GM23338 (cell line): ENCODE results near the gene CD84. TPM values are rescaled to one million over a fixed set of nuclear protein-coding genes. Genes with fewer than 3 reads are reported as not detected.

Experiments
- ATAC-seq: fragments of 200-7000 bp; cut with Tn5 transposase; 3 replicates; pipeline ENCODE4 v1.9.1; 2020
- DNase-seq: peaks from one replicate; pipeline ENCODE4 v3.0.0-alpha.2; 2015; ENCODE audit warnings: low spot score
- H2AFZ ChIP-seq: fragments of 200-600 bp; sonication (generic); 2 replicates; pipeline ENCODE4 v1.8.0; 2016; ENCODE audit warnings: antibody characterized with exemption, mild to moderate bottlenecking, moderate library complexity
- H3F3A ChIP-seq: fragments of 200-600 bp; sonication (generic); replicated peaks from 2 replicates; pipeline ENCODE4 v1.8.0; 2017; ENCODE audit warnings: antibody characterized with exemption, mixed run types, low read depth
- H3K27ac ChIP-seq: fragments of 200-600 bp; sonication (generic); 2 replicates; pipeline ENCODE4 v1.6.1; 2016; ENCODE audit warnings: low read depth
- H3K27me3 ChIP-seq: fragments of 200-600 bp; sonication (generic); 2 replicates; pipeline ENCODE4 v1.8.0; 2016; ENCODE audit warnings: mild to moderate bottlenecking, mixed run types, moderate library complexity; ENCODE audit not compliant: insufficient read depth
- H3K36me3 ChIP-seq: fragments of 200-600 bp; sonication (generic); 2 replicates; pipeline ENCODE4 v1.8.0; 2016; ENCODE audit warnings: mild to moderate bottlenecking; ENCODE audit not compliant: insufficient read depth
- H3K4me1 ChIP-seq: fragments of 200-600 bp; sonication (generic); 2 replicates; pipeline ENCODE4 v1.8.0; 2016; ENCODE audit warnings: mild to moderate bottlenecking, moderate library complexity; ENCODE audit not compliant: insufficient read depth
- H3K4me2 ChIP-seq: fragments of 200-600 bp; sonication (generic); 2 replicates; pipeline ENCODE4 v1.7.1; 2017; ENCODE audit warnings: mixed run types
- H3K4me3 ChIP-seq: fragments of 200-600 bp; sonication (generic); 2 replicates; pipeline ENCODE4 v1.6.1; 2016; ENCODE audit warnings: mixed run types
- H3K79me2 ChIP-seq: fragments of 200-600 bp; sonication (generic); replicated peaks from 2 replicates; pipeline ENCODE4 v1.8.0; 2017; ENCODE audit warnings: mild to moderate bottlenecking; ENCODE audit not compliant: insufficient read depth
- H3K9me2 ChIP-seq: fragments of 200-600 bp; sonication (generic); 2 replicates; pipeline ENCODE4 v1.8.0; 2017; ENCODE audit not compliant: insufficient read depth
- H4K20me1 ChIP-seq: fragments of 200-600 bp; sonication (generic); replicated peaks from 2 replicates; pipeline ENCODE4 v1.8.0; 2017; ENCODE audit warnings: mild to moderate bottlenecking; ENCODE audit not compliant: insufficient read depth
- H3K27ac Mint-ChIP-seq: 2 replicates; pipeline ENCODE4 v1.8.0; 2020; ENCODE audit warnings: inconsistent platforms, mild to moderate bottlenecking, moderate library complexity, mixed read lengths
- H3K27me3 Mint-ChIP-seq: 3 replicates; pipeline ENCODE4 v1.8.0; 2022; ENCODE audit warnings: low read depth, mild to moderate bottlenecking, moderate library complexity, mixed read lengths, inconsistent platforms; ENCODE audit not compliant: insufficient read depth, poor library complexity
- H3K36me3 Mint-ChIP-seq: 3 replicates; pipeline ENCODE4 v1.8.0; 2021; ENCODE audit warnings: low read depth, mild to moderate bottlenecking, inconsistent platforms, moderate library complexity, mixed read lengths
- H3K4me1 Mint-ChIP-seq: 3 replicates; pipeline ENCODE4 v1.8.0; 2020; ENCODE audit warnings: mild to moderate bottlenecking, inconsistent platforms, mixed read lengths
- H3K4me3 Mint-ChIP-seq: 3 replicates; pipeline ENCODE4 v1.8.0; 2021; ENCODE audit warnings: moderate library complexity, mild to moderate bottlenecking, inconsistent platforms, mixed read lengths
- H3K9me3 Mint-ChIP-seq: 3 replicates; pipeline ENCODE4 v1.8.0; 2020; ENCODE audit warnings: moderate library complexity, mild to moderate bottlenecking, inconsistent platforms, mixed read lengths
- CREB1 ChIP-seq: fragments of 250-450 bp; sonication (Bioruptor Pico); IDR thresholded peaks from 2 replicates; pipeline ENCODE4 v1.5.0; 2020; ENCODE audit warnings: low read depth, mild to moderate bottlenecking, moderate library complexity
- EZH2 ChIP-seq: fragments of 200-600 bp; sonication (generic); IDR thresholded peaks from one replicate; pipeline ENCODE4 v1.8.0; 2017; ENCODE audit warnings: antibody characterized with exemption, mild to moderate bottlenecking, low read depth; ENCODE audit not compliant: unreplicated experiment
- EZH2phosphoT487 ChIP-seq: fragments of 200-600 bp; sonication (generic); IDR thresholded peaks from one replicate; pipeline ENCODE4 v1.8.1; 2018; ENCODE audit warnings: antibody characterized with exemption; ENCODE audit not compliant: unreplicated experiment
- NANOG ChIP-seq: IDR thresholded peaks from 2 replicates; pipeline ENCODE4 v1.6.1; 2016; ENCODE audit warnings: antibody characterized with exemption, borderline replicate concordance
- POLR2AphosphoS5 ChIP-seq: IDR thresholded peaks from 2 replicates; pipeline ENCODE4 v1.6.1; 2016; ENCODE audit warnings: antibody characterized with exemption, low read depth
- STAT1 ChIP-seq: IDR thresholded peaks from one replicate; pipeline ENCODE4 v1.6.1; 2016; ENCODE audit warnings: antibody characterized with exemption; ENCODE audit not compliant: unreplicated experiment
- ZNF114 ChIP-seq: fragments of 250-450 bp; sonication (Bioruptor Pico); IDR thresholded peaks from 2 replicates; pipeline ENCODE4 v1.5.0; 2020; ENCODE audit warnings: mild to moderate bottlenecking, moderate library complexity
- ZNF331 ChIP-seq: fragments of 250-450 bp; sonication (Bioruptor Pico); IDR thresholded peaks from 2 replicates; pipeline ENCODE4 v1.5.0; 2020; ENCODE audit warnings: low read depth, mild to moderate bottlenecking, moderate library complexity
- polyA plus RNA-seq: library from polyadenylated mRNA; unstranded; fragments of >200 nt; fragmentation: Nextera tagmentation; extraction: Ambion mirVana; gene quantifications from 2 replicates; pipeline ENCODE4 v1.2.1, GENCODE V29; 2016
- total RNA-seq: library from RNA; depleted of rRNA; stranded (reverse); fragments of >200 nt; shearing (Covaris generic); gene quantifications from 2 replicates; pipeline ENCODE4 v1.2.3, GENCODE V29; 2014
- TF ChIP-seq, protein P1 (sequence below): IDR thresholded peaks from one replicate; pipeline ENCODE4 v1.6.1; 2018; ENCODE audit warnings: antibody characterized with exemption; ENCODE audit not compliant: unreplicated experiment
- TF ChIP-seq, protein P2 (sequence below): fragments of 250-450 bp; sonication (Bioruptor Pico); IDR thresholded peaks from 2 replicates; pipeline ENCODE4 v1.5.0; 2020; ENCODE audit warnings: mild to moderate bottlenecking, moderate library complexity

The CD84 gene
- total and polyA plus RNA-seq, 2 experiments from 2014 or later, result not detected

DNA sequence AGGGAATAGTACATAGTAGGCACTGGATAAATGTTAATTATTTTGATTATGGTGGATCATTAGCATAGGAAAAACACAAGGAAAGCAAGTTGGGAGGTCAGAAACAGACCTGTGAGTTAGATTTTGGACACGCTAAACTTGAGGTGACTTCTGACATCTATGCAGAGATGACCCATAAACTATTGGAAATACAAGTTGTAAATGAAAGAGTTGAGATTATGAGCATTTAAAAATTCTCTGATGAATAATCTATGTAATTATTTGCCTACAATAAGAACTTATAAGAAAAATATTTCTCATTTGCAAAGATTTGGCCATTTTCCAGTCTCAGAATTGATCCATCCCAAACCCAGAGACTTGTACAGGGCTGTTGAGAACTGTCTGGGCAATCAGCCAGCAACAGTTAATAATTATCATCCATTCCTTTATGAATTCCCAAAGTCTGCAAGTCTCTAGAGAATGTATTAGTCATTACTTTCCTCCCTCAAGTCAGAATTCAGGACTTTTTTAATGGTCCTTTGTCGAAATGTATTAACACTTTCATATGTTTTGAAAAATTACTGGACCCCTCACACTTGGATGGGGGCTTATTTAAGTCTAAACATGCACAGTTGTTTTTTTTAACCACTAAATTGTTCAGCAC lies 36.9 kb downstream of the CD84 start (continued):
- TF ChIP-seq, protein P1, sequence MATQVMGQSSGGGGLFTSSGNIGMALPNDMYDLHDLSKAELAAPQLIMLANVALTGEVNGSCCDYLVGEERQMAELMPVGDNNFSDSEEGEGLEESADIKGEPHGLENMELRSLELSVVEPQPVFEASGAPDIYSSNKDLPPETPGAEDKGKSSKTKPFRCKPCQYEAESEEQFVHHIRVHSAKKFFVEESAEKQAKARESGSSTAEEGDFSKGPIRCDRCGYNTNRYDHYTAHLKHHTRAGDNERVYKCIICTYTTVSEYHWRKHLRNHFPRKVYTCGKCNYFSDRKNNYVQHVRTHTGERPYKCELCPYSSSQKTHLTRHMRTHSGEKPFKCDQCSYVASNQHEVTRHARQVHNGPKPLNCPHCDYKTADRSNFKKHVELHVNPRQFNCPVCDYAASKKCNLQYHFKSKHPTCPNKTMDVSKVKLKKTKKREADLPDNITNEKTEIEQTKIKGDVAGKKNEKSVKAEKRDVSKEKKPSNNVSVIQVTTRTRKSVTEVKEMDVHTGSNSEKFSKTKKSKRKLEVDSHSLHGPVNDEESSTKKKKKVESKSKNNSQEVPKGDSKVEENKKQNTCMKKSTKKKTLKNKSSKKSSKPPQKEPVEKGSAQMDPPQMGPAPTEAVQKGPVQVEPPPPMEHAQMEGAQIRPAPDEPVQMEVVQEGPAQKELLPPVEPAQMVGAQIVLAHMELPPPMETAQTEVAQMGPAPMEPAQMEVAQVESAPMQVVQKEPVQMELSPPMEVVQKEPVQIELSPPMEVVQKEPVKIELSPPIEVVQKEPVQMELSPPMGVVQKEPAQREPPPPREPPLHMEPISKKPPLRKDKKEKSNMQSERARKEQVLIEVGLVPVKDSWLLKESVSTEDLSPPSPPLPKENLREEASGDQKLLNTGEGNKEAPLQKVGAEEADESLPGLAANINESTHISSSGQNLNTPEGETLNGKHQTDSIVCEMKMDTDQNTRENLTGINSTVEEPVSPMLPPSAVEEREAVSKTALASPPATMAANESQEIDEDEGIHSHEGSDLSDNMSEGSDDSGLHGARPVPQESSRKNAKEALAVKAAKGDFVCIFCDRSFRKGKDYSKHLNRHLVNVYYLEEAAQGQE, result no peak
- TF ChIP-seq NANOG, result no peak
- TF ChIP-seq EZH2phosphoT487, result no peak
- no peak for TF ChIP-seq ZNF331 (CRISPR knock-in tag)
- TF ChIP-seq CREB1 (CRISPR knock-in tag), result no peak
- no peak for TF ChIP-seq EZH2
- no peak for TF ChIP-seq STAT1

DNA sequence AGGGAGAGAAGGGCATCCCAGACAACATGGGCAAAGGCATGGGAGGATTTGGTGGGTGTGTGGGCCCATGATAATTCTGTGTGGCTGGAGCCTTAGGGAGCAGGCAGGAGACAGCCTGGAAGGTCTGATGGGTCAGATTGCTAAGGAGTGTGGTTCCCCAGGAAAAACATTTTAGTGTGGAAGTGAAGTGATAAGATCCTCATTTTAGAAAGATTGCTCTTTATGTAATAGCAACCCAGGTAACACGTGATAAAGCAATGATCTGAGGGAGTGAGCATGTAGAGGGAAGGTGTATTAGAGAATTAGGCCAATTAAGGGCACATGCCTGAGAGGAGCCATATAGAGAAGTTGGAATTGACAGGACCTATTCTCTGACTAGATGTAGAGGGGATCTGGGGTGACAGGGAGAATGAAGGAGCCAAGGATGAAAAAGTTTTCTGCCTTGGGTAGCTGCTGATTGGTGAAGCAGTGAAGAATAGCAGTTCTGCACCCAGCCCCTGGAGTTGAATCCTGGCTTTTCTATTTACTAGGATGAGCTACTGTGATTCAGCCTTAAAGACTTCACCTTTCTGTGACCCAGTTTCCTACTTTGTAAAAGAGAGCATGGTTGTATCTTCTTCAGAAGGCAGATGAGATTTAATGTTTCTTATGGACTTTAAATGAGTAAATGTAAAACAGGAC lies 37.5 kb downstream of the CD84 start:
- ATAC-seq, result no peak
- TF ChIP-seq, protein P1, result no peak
- TF ChIP-seq NANOG (no peak), ZNF114 (CRISPR knock-in tag) (no peak), POLR2AphosphoS5 (no peak), CREB1 (CRISPR knock-in tag) (no peak), EZH2phosphoT487 (no peak), STAT1 (no peak)
- TF ChIP-seq, protein P2, sequence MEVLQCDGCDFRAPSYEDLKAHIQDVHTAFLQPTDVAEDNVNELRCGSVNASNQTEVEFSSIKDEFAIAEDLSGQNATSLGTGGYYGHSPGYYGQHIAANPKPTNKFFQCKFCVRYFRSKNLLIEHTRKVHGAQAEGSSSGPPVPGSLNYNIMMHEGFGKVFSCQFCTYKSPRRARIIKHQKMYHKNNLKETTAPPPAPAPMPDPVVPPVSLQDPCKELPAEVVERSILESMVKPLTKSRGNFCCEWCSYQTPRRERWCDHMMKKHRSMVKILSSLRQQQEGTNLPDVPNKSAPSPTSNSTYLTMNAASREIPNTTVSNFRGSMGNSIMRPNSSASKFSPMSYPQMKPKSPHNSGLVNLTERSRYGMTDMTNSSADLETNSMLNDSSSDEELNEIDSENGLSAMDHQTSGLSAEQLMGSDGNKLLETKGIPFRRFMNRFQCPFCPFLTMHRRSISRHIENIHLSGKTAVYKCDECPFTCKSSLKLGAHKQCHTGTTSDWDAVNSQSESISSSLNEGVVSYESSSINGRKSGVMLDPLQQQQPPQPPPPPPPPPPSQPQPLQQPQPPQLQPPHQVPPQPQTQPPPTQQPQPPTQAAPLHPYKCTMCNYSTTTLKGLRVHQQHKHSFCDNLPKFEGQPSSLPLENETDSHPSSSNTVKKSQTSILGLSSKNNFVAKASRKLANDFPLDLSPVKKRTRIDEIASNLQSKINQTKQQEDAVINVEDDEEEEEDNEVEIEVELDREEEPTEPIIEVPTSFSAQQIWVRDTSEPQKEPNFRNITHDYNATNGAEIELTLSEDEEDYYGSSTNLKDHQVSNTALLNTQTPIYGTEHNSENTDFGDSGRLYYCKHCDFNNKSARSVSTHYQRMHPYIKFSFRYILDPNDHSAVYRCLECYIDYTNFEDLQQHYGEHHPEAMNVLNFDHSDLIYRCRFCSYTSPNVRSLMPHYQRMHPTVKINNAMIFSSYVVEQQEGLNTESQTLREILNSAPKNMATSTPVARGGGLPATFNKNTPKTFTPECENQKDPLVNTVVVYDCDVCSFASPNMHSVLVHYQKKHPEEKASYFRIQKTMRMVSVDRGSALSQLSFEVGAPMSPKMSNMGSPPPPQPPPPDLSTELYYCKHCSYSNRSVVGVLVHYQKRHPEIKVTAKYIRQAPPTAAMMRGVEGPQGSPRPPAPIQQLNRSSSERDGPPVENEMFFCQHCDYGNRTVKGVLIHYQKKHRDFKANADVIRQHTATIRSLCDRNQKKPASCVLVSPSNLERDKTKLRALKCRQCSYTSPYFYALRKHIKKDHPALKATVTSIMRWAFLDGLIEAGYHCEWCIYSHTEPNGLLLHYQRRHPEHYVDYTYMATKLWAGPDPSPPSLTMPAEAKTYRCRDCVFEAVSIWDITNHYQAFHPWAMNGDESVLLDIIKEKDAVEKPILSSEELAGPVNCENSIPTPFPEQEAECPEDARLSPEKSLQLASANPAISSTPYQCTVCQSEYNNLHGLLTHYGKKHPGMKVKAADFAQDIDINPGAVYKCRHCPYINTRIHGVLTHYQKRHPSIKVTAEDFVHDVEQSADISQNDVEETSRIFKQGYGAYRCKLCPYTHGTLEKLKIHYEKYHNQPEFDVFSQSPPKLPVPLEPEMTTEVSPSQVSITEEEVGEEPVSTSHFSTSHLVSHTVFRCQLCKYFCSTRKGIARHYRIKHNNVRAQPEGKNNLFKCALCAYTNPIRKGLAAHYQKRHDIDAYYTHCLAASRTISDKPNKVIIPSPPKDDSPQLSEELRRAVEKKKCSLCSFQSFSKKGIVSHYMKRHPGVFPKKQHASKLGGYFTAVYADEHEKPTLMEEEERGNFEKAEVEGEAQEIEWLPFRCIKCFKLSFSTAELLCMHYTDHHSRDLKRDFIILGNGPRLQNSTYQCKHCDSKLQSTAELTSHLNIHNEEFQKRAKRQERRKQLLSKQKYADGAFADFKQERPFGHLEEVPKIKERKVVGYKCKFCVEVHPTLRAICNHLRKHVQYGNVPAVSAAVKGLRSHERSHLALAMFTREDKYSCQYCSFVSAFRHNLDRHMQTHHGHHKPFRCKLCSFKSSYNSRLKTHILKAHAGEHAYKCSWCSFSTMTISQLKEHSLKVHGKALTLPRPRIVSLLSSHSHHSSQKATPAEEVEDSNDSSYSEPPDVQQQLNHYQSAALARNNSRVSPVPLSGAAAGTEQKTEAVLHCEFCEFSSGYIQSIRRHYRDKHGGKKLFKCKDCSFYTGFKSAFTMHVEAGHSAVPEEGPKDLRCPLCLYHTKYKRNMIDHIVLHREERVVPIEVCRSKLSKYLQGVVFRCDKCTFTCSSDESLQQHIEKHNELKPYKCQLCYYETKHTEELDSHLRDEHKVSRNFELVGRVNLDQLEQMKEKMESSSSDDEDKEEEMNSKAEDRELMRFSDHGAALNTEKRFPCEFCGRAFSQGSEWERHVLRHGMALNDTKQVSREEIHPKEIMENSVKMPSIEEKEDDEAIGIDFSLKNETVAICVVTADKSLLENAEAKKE (CRISPR knock-in tag), result no peak

More for the DNA sequence above, 37.5 kb downstream of the CD84 start:
- Histone ChIP-seq H3K4me1 (no peaks in the 10 kb centered on the region), H3F3A (no peaks in the 10 kb centered on the region), H3K27me3 (no peaks in the 10 kb centered on the region), H4K20me1 (no peaks in the 10 kb centered on the region), H2AFZ (no peak overlapping the region), H3K79me2 (no peaks in the 10 kb centered on the region), H3K27ac (no peak overlapping the region), H3K36me3 (no peaks in the 10 kb centered on the region), H3K9me2 (peaks cover 3% of the 10 kb centered on the region; the same call in 1 of the 2 replicates), H3K4me2 (no peak overlapping the region), H3K4me3 (no peak overlapping the region)
- DNase-seq, result no peak
- Mint-ChIP-seq H3K27me3 (peaks cover 4% of the 10 kb centered on the region), H3K27ac (no peak overlapping the region), H3K36me3 (no peaks in the 10 kb centered on the region), H3K4me3 (no peak overlapping the region), H3K4me1 (no peaks in the 10 kb centered on the region), H3K9me3 (no peaks in the 10 kb centered on the region)
